ENCODE results near the gene PLA2G2E.
"Not testable (repeated sequence)": the region's sequence is repeated elsewhere in the genome, so short reads cannot be mapped to it uniquely, and the experiment has no call there.

Gene PLA2G2E

GRCh38 chr1:19923137-19923952 is at the start of gene PLA2G2E:
TSS of gene PLA2G2E (minus strand) at chr1:19923617. CDS start at chr1:19923559, 58 bp downstream.
- no peak for DNase-seq

GRCh38 chr1:19971664-19972063 is 48.2 kb upstream of the PLA2G2E start:
- no peak for DNase-seq

- no peak for DNase-seq
Measured at GRCh38 chr1:19969898-19970660, 46.7 kb upstream of the PLA2G2E start.

- no peak for DNase-seq
Measured at GRCh38 chr1:19967808-19968207, 44.4 kb upstream of the PLA2G2E start.

- no peak for DNase-seq
Measured at GRCh38 chr1:19964542-19964941, 41.1 kb upstream of the PLA2G2E start.

- DNase-seq, result no peak
Measured at GRCh38 chr1:19963636-19964035, 40.2 kb upstream of the PLA2G2E start.

- DNase-seq, result no peak
Measured at GRCh38 chr1:19960591-19960990, 37.2 kb upstream of the PLA2G2E start.

- no peak for DNase-seq
Measured at GRCh38 chr1:19957779-19958178, 34.4 kb upstream of the PLA2G2E start.

GRCh38 chr1:19955534-19956170 is 32.2 kb upstream of the PLA2G2E start:
- no peak for DNase-seq

- no peak for DNase-seq
Measured at GRCh38 chr1:19954059-19954458, 30.6 kb upstream of the PLA2G2E start.

GRCh38 chr1:19949016-19949415 is 25.6 kb upstream of the PLA2G2E start:
- DNase-seq, result no peak

GRCh38 chr1:19946971-19947370 is 23.6 kb upstream of the PLA2G2E start:
- no peak for DNase-seq

GRCh38 chr1:19946331-19946751 is 22.9 kb upstream of the PLA2G2E start:
- DNase-seq, result no peak

- no peak for DNase-seq
Measured at GRCh38 chr1:19945914-19946313, 22.5 kb upstream of the PLA2G2E start.

GRCh38 chr1:19942657-19943056 is 19.2 kb upstream of the PLA2G2E start:
- DNase-seq, result no peak

GRCh38 chr1:19942088-19942487 is 18.7 kb upstream of the PLA2G2E start:
- DNase-seq, result no peak

- DNase-seq, result no peak
Measured at GRCh38 chr1:19941206-19941568, 17.8 kb upstream of the PLA2G2E start.

- DNase-seq, result no peak
Measured at GRCh38 chr1:19940486-19941205, 17.2 kb upstream of the PLA2G2E start.

GRCh38 chr1:19938472-19938871 is 15.1 kb upstream of the PLA2G2E start:
- no peak for DNase-seq

GRCh38 chr1:19936061-19936750 is 12.8 kb upstream of the PLA2G2E start:
- DNase-seq, result no peak

- no peak for DNase-seq
Measured at GRCh38 chr1:19934336-19934735, 10.9 kb upstream of the PLA2G2E start.

GRCh38 chr1:19932866-19933265 is 9.4 kb upstream of the PLA2G2E start:
- no peak for DNase-seq

- not testable (repeated sequence) for DNase-seq
Measured at GRCh38 chr1:19927130-19927421, 3.7 kb upstream of the PLA2G2E start.

All from NCI-H345 (cell line).